ENCODE data around the gene ANKRD42.

The ANKRD42 gene

GRCh38 chr11:83275888-83276641 is 82.6 kb downstream of the ANKRD42 start:
- in situ Hi-C loops (cut with MboI; ENCODE audit: low sequenced_read_pairs) = no loop called here
- DNase-seq (ENCODE audit: low spot score in 2 of 2) = no peak
- no peaks in the 10 kb centered on the region for H3K27me3 ChIP-seq (ENCODE audit: low read depth)
- H3K9me3 ChIP-seq = no peaks in the 10 kb centered on the region
- H3K36me3 ChIP-seq (replicated peaks) = peaks cover 14% of the 10 kb centered on the region
- H3K4me3 ChIP-seq = no peak overlapping the region
- H3K4me1 ChIP-seq = no peaks in the 10 kb centered on the region

GRCh38 chr11:83278351-83278750 is 84.8 kb downstream of the ANKRD42 start:
- Histone ChIP-seq H3K36me3 (replicated peaks) (peaks cover 4% of the 10 kb centered on the region), H3K27me3 (ENCODE audit: low read depth) (no peaks in the 10 kb centered on the region), H3K4me1 (no peaks in the 10 kb centered on the region), H3K9me3 (no peaks in the 10 kb centered on the region), H3K4me3 (no peak overlapping the region)
- in situ Hi-C loops (cut with MboI; ENCODE audit: low sequenced_read_pairs) = no loop called here
- DNase-seq (ENCODE audit: low spot score in 2 of 2) = no peak

- H3K4me3 ChIP-seq = no peak overlapping the region
- no peaks in the 10 kb centered on the region for H3K9me3 ChIP-seq
- in situ Hi-C loops (cut with MboI; ENCODE audit: low sequenced_read_pairs) = no loop called here
- peaks cover 4% of the 10 kb centered on the region for H3K36me3 ChIP-seq (replicated peaks)
- H3K4me1 ChIP-seq = peaks cover 4% of the 10 kb centered on the region; the same call in 1 of the 2 replicates
- DNase-seq (ENCODE audit: low spot score in 2 of 2) = no peak
- no peaks in the 10 kb centered on the region for H3K27me3 ChIP-seq (ENCODE audit: low read depth)
Observed at GRCh38 chr11:83280256-83280655, 86.7 kb downstream of the ANKRD42 start.

GRCh38 chr11:83282084-83282716 is 88.7 kb downstream of the ANKRD42 start:
- no peaks in the 10 kb centered on the region for H3K9me3 ChIP-seq
- in situ Hi-C loops (cut with MboI; ENCODE audit: low sequenced_read_pairs) = no loop called here
- peaks cover 7% of the 10 kb centered on the region for H3K4me1 ChIP-seq
- H3K4me3 ChIP-seq = no peak overlapping the region
- DNase-seq (ENCODE audit: low spot score in 2 of 2) = no peak
- no peaks in the 10 kb centered on the region for H3K27me3 ChIP-seq (ENCODE audit: low read depth)
- peaks cover 4% of the 10 kb centered on the region for H3K36me3 ChIP-seq (replicated peaks)

- Histone ChIP-seq H3K4me1 (peaks cover 7% of the 10 kb centered on the region), H3K36me3 (replicated peaks) (no peaks in the 10 kb centered on the region), H3K27me3 (ENCODE audit: low read depth) (no peaks in the 10 kb centered on the region), H3K4me3 (peak overlapping the region; percentile 90), H3K9me3 (no peaks in the 10 kb centered on the region)
- peak; percentile 41 to 73 for DNase-seq (ENCODE audit: low spot score in 2 of 2)
- in situ Hi-C loops (cut with MboI; ENCODE audit: low sequenced_read_pairs) = no loop called here
Observed at GRCh38 chr11:83284501-83285150, 91.1 kb downstream of the ANKRD42 start.

GRCh38 chr11:83285151-83285770 is 91.7 kb downstream of the ANKRD42 start:
- in situ Hi-C loops (cut with MboI; ENCODE audit: low sequenced_read_pairs) = no loop called here
- H3K36me3 ChIP-seq (replicated peaks) = no peaks in the 10 kb centered on the region
- H3K9me3 ChIP-seq = no peaks in the 10 kb centered on the region
- H3K4me1 ChIP-seq = peaks cover 7% of the 10 kb centered on the region
- no peak for DNase-seq (ENCODE audit: low spot score in 2 of 2)
- peak overlapping the region; percentile 90 for H3K4me3 ChIP-seq
- H3K27me3 ChIP-seq (ENCODE audit: low read depth) = no peaks in the 10 kb centered on the region

- peak within 1 kb of the TSS; percentile 90 for H3K4me3 ChIP-seq
- no peaks in the 10 kb centered on the region for H3K9me3 ChIP-seq
- no peaks in the 10 kb centered on the region for H3K36me3 ChIP-seq (replicated peaks)
- peaks cover 7% of the 10 kb centered on the region for H3K4me1 ChIP-seq
- DNase-seq (ENCODE audit: low spot score in 2 of 2) = peak; percentile 95 to 98
- in situ Hi-C loops (cut with MboI; ENCODE audit: low sequenced_read_pairs) = no loop called here
- H3K27me3 ChIP-seq (ENCODE audit: low read depth) = no peaks in the 10 kb centered on the region
Observed at GRCh38 chr11:83285771-83286528, 92.4 kb downstream of the ANKRD42 start, which contains the start of gene CCDC90B. CCDC90B (minus strand) TSS chr11:83286367; CDS start chr11:83285972, 395 bp downstream.

- H3K4me1 ChIP-seq = peaks cover 7% of the 10 kb centered on the region
- H3K4me3 ChIP-seq = no peak overlapping the region
- no peaks in the 10 kb centered on the region for H3K27me3 ChIP-seq (ENCODE audit: low read depth)
- no peaks in the 10 kb centered on the region for H3K36me3 ChIP-seq (replicated peaks)
- in situ Hi-C loops (cut with MboI; ENCODE audit: low sequenced_read_pairs) = no loop called here
- no peak for DNase-seq (ENCODE audit: low spot score in 2 of 2)
- no peaks in the 10 kb centered on the region for H3K9me3 ChIP-seq
Observed at GRCh38 chr11:83287631-83288030, 94.1 kb downstream of the ANKRD42 start.

- DNase-seq (ENCODE audit: low spot score in 2 of 2) = peak; percentile 74 to 83
- peaks cover 3% of the 10 kb centered on the region; the same call in 1 of the 2 replicates for H3K27me3 ChIP-seq (ENCODE audit: low read depth)
- in situ Hi-C loops (cut with MboI; ENCODE audit: low sequenced_read_pairs) = no loop called here
- no peaks in the 10 kb centered on the region for H3K36me3 ChIP-seq (replicated peaks)
- no peaks in the 10 kb centered on the region for H3K9me3 ChIP-seq
- H3K4me1 ChIP-seq = peaks cover 3% of the 10 kb centered on the region
- no peak overlapping the region for H3K4me3 ChIP-seq
Observed at GRCh38 chr11:83292709-83293456, 99.4 kb downstream of the ANKRD42 start.

- H3K4me3 ChIP-seq = no peak overlapping the region
- no peak for DNase-seq (ENCODE audit: low spot score in 2 of 2)
- in situ Hi-C loops (cut with MboI; ENCODE audit: low sequenced_read_pairs) = no loop called here
- H3K4me1 ChIP-seq = peaks cover 3% of the 10 kb centered on the region
- no peaks in the 10 kb centered on the region for H3K9me3 ChIP-seq
- H3K36me3 ChIP-seq (replicated peaks) = no peaks in the 10 kb centered on the region
- peaks cover 3% of the 10 kb centered on the region; the same call in 1 of the 2 replicates for H3K27me3 ChIP-seq (ENCODE audit: low read depth)
Observed at GRCh38 chr11:83293457-83293774, 99.9 kb downstream of the ANKRD42 start.

- no peak for DNase-seq (ENCODE audit: low spot score in 2 of 2)
- in situ Hi-C loops (cut with MboI; ENCODE audit: low sequenced_read_pairs) = no loop called here
- peaks cover 3% of the 10 kb centered on the region; the same call in 1 of the 2 replicates for H3K27me3 ChIP-seq (ENCODE audit: low read depth)
- no peak overlapping the region for H3K4me3 ChIP-seq
- no peaks in the 10 kb centered on the region for H3K36me3 ChIP-seq (replicated peaks)
- H3K4me1 ChIP-seq = peaks cover 3% of the 10 kb centered on the region
- no peaks in the 10 kb centered on the region for H3K9me3 ChIP-seq
Observed at GRCh38 chr11:83294208-83294607, 100.7 kb downstream of the ANKRD42 start.
